Measurements from ENCODE around the gene TPGS1.

Gene TPGS1

GRCh38 chr19:507286-508203, at the start of gene TPGS1:
TPGS1 (plus strand) TSS chr19:507497; CDS start chr19:507507, 10 bp downstream.
- DNase-seq = peak; percentile 94

- no peak for DNase-seq
These were observed 49.7 kb upstream of the TPGS1 start for GRCh38 chr19:457636-458035.

GRCh38 chr19:458091-459042, 48.9 kb upstream of the TPGS1 start:
- no peak for DNase-seq

GRCh38 chr19:459724-460511, 47.4 kb upstream of the TPGS1 start:
- peak; percentile 72 for DNase-seq

GRCh38 chr19:460877-461720, 46.2 kb upstream of the TPGS1 start, which contains the start of gene SHC2:
SHC2 (minus strand) TSS chr19:461033; CDS start chr19:460996, 37 bp downstream.
- no peak for DNase-seq

- no peak for DNase-seq
These were observed 45.4 kb upstream of the TPGS1 start for GRCh38 chr19:461721-462551.

- no peak for DNase-seq
These were observed 43.7 kb upstream of the TPGS1 start for GRCh38 chr19:463483-464207.

GRCh38 chr19:464208-464545, 43.1 kb upstream of the TPGS1 start:
- no peak for DNase-seq

- DNase-seq = no peak
These were observed 42.1 kb upstream of the TPGS1 start for GRCh38 chr19:465056-465816.

- DNase-seq = no peak
These were observed 39.7 kb upstream of the TPGS1 start for GRCh38 chr19:467554-467953.

- no peak for DNase-seq
These were observed 38.6 kb upstream of the TPGS1 start for GRCh38 chr19:468587-469256.

GRCh38 chr19:469833-470232, 37.5 kb upstream of the TPGS1 start:
- DNase-seq = no peak

GRCh38 chr19:470701-471100, 36.6 kb upstream of the TPGS1 start:
- DNase-seq = no peak

- no peak for DNase-seq
These were observed 35.1 kb upstream of the TPGS1 start for GRCh38 chr19:472005-472858.

GRCh38 chr19:474126-475078, 32.9 kb upstream of the TPGS1 start:
- no peak for DNase-seq

GRCh38 chr19:475360-475759, 31.9 kb upstream of the TPGS1 start:
- no peak for DNase-seq
